Loucy (cell line): ENCODE results near the gene ARID3B.

Experiments used
- CTCF ChIP-seq: fragments of 200-600 bp; sonication (generic); conservative IDR thresholded peaks from 2 replicates; pipeline ENCODE4 v1.5.1; 2014; ENCODE audit warnings: mild to moderate bottlenecking, antibody characterized with exemption, low read length
- EZH2phosphoT487 ChIP-seq: fragments of 200-600 bp; IDR thresholded peaks from 2 replicates; pipeline ENCODE4 v1.6.1; 2018; ENCODE audit warnings: antibody characterized with exemption, mild to moderate bottlenecking, moderate library complexity, borderline replicate concordance

GRCh38 chr15:74545086-74545485 lies 4.1 kb downstream of the ARID3B start:
- TF ChIP-seq CTCF (no peak), EZH2phosphoT487 (no peak)
